Mucosa of descending colon (tissue), 3 donors: ENCODE results near the gene XKR8. TPM values are rescaled to one million over a fixed set of nuclear protein-coding genes. Genes with fewer than 3 reads are reported as not detected.

Experiments used
- ATAC-seq: fragments of 200-7000 bp; cut with Tn5 transposase; one replicate; pipeline ENCODE4 v1.9.1; 2020; ENCODE audit warnings: mild to moderate bottlenecking, moderate library complexity
- DNase-seq, 3 donors: peaks; one replicate each; pipeline ENCODE4 v3.0.0-alpha.2; 2020
- H3K36me3 ChIP-seq: fragments of 200-600 bp; one replicate; pipeline ENCODE4 v1.8.0; 2021; ENCODE audit warnings: low read depth, mild to moderate bottlenecking
- H3K4me1 ChIP-seq: fragments of 200-600 bp; one replicate; pipeline ENCODE4 v1.8.0; 2021; ENCODE audit warnings: low read depth, mild to moderate bottlenecking
- H3K4me3 ChIP-seq: fragments of 200-600 bp; one replicate; pipeline ENCODE4 v1.8.0; 2021; ENCODE audit warnings: mild to moderate bottlenecking
- H3K9me3 ChIP-seq: fragments of 200-600 bp; one replicate; pipeline ENCODE4 v1.8.0; 2021; ENCODE audit warnings: mild to moderate bottlenecking
- intact Hi-C, 2 donors: fragments of 100-400 bp; cut with DNase I in 1 of 2; cut with micrococcal nuclease in 1 of 2; formaldehyde crosslinking; loops; one replicate each; pipeline versions ENCODE4 v1.11.0 to v1.11.1; 2022; cut with DNase I, micrococcal nuclease
- total RNA-seq, 3 donors: library from RNA; stranded (reverse); fragmentation: NEBNext Ultra II Directional in 2 of 3; extraction: Animal tissue kit (Norgen Biotek cat#: 25700) in 2 of 3; gene quantifications; one replicate each; pipeline versions ENCODE4 v1.2.1 to v1.2.4, GENCODE V29; 2021 to 2023
- TF ChIP-seq, protein P1 (sequence below): fragments of 200-600 bp; IDR thresholded peaks from one replicate; pipeline ENCODE4 v1.8.0; 2022; ENCODE audit warnings: antibody characterized with exemption, mild to moderate bottlenecking
- donor health status: DM: no; HTN: no; CAD: no; lungs with moderate emphysema.
- donor health status: DM: no; HTN: no; CAD: no.
- donor health status: DM: no; HTN: yes; CAD: no.

The XKR8 gene
- total RNA-seq, 3 donors from 2014 or later = 8.2 to 9.8 (median 9.1) TPM

DNA sequence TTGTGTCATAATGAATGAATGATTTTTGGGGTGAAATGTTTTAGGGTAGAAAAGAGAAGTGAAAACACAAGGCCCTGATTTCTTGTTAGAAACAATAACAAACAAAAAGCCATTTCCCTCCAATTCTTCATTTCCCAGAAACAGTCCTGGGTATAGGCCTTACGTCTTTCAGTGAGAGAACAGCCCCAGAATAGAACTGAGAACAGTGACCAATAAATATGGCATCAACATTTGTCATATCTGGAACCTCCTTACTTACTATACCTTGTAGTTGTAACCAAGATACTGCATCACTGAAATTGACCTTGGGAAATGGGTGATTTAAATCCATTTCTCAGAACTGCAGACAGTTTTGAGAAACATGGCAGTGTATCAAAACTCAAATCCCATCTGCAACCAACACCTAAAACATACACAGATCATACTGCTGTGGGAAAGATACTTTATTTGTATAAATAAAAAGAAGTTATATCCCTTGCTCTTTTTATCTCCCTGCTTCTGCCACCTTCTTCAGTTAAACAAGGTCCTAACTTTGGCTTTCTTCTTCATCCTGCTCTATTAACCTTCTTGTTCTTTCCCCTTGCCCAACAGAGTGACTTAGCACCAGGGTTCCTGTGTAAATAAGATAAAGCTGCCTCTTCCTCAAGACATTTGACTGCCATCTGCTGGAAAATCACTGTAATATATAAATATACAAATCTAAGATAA is 19.5 kb downstream of the XKR8 start:
- intact Hi-C loops = no loop called here
- ATAC-seq = peak; percentile 80

DNA sequence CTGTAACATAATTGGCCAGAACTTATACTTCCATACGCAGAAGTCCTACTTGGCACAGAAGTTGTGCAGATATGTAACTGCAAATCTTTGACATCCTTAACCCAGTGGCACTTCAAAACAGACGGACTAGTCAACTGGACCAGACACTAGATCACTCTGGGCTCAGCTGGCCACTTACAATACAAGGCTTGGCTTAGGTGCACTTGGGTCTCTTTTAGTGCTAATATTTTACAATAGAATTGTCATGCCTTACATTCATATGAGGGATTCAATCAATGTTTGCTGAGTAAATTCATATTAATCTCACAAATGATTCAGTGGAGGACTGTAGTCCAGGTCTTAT is 20.1 kb downstream of the XKR8 start:
- Histone ChIP-seq H3K4me3 (no peak overlapping the region), H3K9me3 (no peaks in the 10 kb centered on the region), H3K36me3 (no peaks in the 10 kb centered on the region), H3K4me1 (no peaks in the 10 kb centered on the region)
- TF ChIP-seq, protein P1, sequence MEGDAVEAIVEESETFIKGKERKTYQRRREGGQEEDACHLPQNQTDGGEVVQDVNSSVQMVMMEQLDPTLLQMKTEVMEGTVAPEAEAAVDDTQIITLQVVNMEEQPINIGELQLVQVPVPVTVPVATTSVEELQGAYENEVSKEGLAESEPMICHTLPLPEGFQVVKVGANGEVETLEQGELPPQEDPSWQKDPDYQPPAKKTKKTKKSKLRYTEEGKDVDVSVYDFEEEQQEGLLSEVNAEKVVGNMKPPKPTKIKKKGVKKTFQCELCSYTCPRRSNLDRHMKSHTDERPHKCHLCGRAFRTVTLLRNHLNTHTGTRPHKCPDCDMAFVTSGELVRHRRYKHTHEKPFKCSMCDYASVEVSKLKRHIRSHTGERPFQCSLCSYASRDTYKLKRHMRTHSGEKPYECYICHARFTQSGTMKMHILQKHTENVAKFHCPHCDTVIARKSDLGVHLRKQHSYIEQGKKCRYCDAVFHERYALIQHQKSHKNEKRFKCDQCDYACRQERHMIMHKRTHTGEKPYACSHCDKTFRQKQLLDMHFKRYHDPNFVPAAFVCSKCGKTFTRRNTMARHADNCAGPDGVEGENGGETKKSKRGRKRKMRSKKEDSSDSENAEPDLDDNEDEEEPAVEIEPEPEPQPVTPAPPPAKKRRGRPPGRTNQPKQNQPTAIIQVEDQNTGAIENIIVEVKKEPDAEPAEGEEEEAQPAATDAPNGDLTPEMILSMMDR = no peak
- DNase-seq (no peak), ATAC-seq (no peak)
- intact Hi-C loops = loop anchor here in 1 of 2 donors (5.0 kb wide), 1 partner anchor 123 kb away; no protein-coding TSS in a partner anchor

More for the DNA sequence above, 19.5 kb downstream of the XKR8 start:
- Histone ChIP-seq H3K9me3 (no peaks in the 10 kb centered on the region), H3K4me3 (no peak overlapping the region), H3K4me1 (no peaks in the 10 kb centered on the region), H3K36me3 (no peaks in the 10 kb centered on the region)
- peak in 1 of 3 donors; percentile 14 for DNase-seq
- TF ChIP-seq, protein P1 = no peak

DNA sequence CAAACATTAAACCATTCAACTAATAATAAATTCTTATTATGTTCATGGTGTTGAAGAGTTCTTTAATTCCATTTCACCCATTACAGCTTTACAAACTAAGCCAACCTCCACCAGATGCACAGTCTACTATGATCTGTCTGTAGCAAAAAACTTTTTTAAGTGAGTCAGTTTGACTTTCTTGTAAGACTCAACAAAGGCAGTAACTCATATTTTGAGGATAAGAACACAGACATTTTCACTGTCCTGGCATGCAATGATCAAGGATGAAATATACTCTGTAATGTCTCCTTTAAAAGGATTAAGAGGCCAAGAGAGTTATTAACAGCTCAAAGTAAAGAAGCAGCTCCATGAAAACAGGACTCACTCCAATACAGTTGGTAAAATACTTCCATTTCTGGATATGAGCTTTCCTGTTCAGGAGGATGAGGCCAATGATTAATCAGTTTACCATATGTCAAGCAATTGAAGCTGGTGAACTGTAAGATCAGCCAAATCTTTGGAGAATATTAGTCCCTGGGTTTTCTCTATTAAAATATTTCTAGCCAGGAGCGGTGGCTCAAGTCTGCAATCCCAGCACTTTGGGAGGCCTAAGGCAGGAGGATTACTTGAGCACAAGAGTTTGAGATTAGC is 20.6 kb downstream of the XKR8 start:
- DNase-seq (no peak), ATAC-seq (no peak)
- intact Hi-C loops = loop anchor here in 1 of 2 donors (5.0 kb wide), 1 partner anchor 123 kb away; no protein-coding TSS in a partner anchor
- TF ChIP-seq, protein P1 = no peak
- Histone ChIP-seq H3K4me3 (no peak overlapping the region), H3K36me3 (no peaks in the 10 kb centered on the region), H3K9me3 (no peaks in the 10 kb centered on the region), H3K4me1 (no peaks in the 10 kb centered on the region)

DNA sequence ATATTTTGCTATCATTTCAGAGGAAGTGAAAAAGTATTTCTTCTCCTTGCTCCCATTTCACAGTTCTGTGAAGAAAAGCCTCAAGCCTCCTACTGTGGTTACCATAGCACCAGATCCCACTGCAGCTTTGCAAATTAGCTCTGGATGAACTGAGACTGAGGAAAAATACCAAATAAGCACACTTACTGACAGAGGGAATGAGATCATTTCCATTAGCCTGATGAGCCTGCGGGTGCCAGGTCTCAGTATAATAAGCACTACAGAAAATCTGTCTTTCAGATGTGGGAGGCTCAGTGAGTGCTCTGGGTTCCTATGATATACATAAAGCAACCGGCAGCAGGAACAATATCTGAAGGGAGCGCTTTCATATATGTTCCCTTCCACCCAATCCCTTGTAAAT is 21.4 kb downstream of the XKR8 start:
- H3K9me3 ChIP-seq = no peaks in the 10 kb centered on the region
- H3K36me3 ChIP-seq = no peaks in the 10 kb centered on the region
- no peak overlapping the region for H3K4me3 ChIP-seq
- no peaks in the 10 kb centered on the region for H3K4me1 ChIP-seq
- no peak for DNase-seq
- no peak for ATAC-seq
- intact Hi-C loops = loop anchor here in 1 of 2 donors (5.0 kb wide), 1 partner anchor 124 kb away; no protein-coding TSS in a partner anchor
- TF ChIP-seq, protein P1 = no peak

DNA sequence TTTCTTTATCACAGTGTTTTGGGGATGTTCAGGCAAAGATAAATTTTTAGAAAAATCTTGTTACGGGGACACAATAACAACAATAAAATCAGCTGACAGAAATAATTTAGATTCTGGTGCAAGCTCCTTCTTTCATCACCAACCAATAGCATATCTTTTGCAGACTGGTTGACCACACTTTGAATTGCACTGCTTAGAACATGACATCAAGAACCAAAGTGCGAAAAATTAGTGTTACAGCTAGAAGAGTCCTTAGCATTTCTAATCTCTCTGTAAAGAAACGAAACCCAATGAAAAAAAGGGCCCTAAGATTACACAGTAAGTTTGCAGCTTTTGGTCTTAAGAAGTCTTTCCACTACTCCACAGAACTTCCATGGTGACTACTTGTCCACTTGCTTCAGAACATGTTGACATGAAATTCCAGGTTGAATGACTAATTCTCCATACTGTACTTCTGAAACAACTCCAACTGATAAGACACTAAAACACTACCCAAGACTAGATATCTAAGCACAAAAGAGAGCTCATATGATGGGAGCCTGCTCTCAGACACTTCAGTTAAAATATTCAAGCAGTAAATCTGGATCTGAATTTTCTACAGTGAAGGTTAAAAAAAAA is 31.3 kb downstream of the XKR8 start:
- Histone ChIP-seq H3K4me1 (no peaks in the 10 kb centered on the region), H3K4me3 (no peak overlapping the region), H3K9me3 (no peaks in the 10 kb centered on the region), H3K36me3 (peaks cover 6% of the 10 kb centered on the region)
- DNase-seq = no peak
- intact Hi-C loops = loop anchor here in 1 of 2 donors (10.0 kb wide), 1 partner anchor 624 kb away; no protein-coding TSS in a partner anchor
- ATAC-seq = no peak
- TF ChIP-seq, protein P1 = no peak
